ENCODE data around the gene SPON2. TPM values are rescaled to one million over a fixed set of nuclear protein-coding genes. Genes with fewer than 3 reads are reported as not detected.
A peak's percentile ranks its signal among the peaks of the same experiment; 100 is the strongest.

SPON2 gene
- polyA plus RNA-seq, 3 donors from 2014 or later: 603 to 1,685 (median 1,079) TPM

DNA sequence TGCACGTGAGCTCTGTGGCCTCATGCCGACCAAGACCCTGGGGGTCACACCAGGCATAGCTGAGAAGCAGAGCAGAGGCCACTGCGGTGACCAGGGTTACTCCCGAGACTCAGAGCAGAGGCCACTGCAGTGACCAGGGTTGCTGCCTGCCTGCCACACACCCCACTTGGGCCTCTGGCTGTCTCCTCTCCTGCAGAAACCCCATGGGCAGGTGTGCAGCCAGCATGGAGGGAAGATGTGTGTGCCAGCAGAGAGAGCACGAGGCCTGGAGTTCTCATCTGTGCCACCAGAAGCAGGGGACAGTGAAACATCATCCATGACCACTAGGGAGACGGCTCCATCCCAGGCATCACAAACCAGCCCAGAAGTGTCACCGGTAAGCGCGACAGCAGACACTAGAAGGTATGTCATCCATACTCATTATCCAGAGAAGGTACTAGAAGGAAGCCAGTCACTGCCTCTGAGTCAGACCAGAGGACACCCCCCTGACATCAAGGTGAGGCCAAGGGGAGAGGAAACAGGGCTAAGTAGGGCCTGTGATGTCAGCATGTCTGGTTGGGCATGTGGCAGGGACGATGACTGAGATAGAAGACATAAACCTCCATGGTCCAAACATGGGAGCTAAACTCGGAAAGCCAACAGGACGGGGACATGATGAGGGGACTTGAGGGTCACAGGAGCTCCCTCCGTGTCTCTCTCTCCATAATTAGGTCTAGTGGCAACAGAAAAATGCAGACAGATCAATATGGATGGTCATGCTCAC, 24.2 kb upstream of the SPON2 start:
- Mint-ChIP-seq H3K4me3 (peak overlapping the region; percentile 22 to 85 (median 62)), H3K9me3 (no peaks in the 10 kb centered on the region), H3K36me3 (peaks cover 22 to 31% (median 24%) of the 10 kb centered on the region in 3 donors), H3K27me3 (ENCODE audit: low read depth in 3 of 3) (peaks cover 17 to 41% (median 19%) of the 10 kb centered on the region in 3 donors), H3K27ac (peak overlapping the region; percentile 78 to 100 (median 87)), H3K4me1 (peaks cover 66 to 80% of the 10 kb centered on the region in 2 donors)
- DNase-seq: no peak

- Mint-ChIP-seq H3K4me3 (peak overlapping the region in 3 of 5 donors; percentile 45 to 64 (median 58)), H3K9me3 (no peaks in the 10 kb centered on the region), H3K27ac (peak overlapping the region; percentile 78 to 100 (median 87)), H3K36me3 (peaks cover 22 to 34% (median 24%) of the 10 kb centered on the region in 3 donors), H3K4me1 (peaks cover 69 to 80% of the 10 kb centered on the region in 2 donors), H3K27me3 (ENCODE audit: low read depth in 3 of 3) (peaks cover 10 to 34% (median 13%) of the 10 kb centered on the region in 3 donors)
- DNase-seq: no peak
Observed at GRCh38 chr4:1195891-1196401, 23.6 kb upstream of the SPON2 start.

DNA sequence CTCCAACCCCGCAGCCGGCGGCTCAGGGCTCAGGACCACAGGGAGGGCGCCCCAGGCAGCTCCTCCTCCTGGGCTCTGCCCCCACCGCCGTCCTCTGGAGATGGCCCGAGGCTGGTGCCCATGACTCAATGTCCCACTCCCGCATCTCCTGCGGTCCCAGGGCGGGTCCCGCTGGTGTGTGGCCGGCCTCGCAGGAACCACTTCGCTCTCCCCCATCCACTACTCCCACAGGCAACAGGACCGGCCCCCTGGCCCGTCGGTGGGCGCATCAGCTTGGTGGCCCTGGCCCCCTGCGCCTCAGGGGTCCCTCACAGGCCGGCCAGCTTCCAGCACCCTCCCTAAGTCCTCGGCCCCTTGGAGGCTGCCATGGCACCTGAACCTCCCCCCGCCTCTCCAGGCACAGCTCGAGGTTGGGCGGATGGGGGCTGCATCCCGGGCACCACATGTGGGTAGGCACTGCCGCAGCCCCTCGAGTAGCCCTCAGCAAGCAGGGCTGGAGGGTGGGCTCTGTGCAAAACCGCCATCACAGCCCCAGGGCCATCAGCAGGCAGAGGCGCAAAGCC, 22.8 kb upstream of the SPON2 start:
- Mint-ChIP-seq H3K27me3 (ENCODE audit: low read depth in 3 of 3) (peaks cover 2 to 28% (median 11%) of the 10 kb centered on the region in 3 donors), H3K9me3 (no peaks in the 10 kb centered on the region), H3K4me3 (no peak overlapping the region), H3K36me3 (peaks cover 22 to 34% (median 24%) of the 10 kb centered on the region in 3 donors), H3K4me1 (peaks cover 69 to 83% of the 10 kb centered on the region in 2 donors), H3K27ac (no peak overlapping the region)
- DNase-seq: no peak

DNA sequence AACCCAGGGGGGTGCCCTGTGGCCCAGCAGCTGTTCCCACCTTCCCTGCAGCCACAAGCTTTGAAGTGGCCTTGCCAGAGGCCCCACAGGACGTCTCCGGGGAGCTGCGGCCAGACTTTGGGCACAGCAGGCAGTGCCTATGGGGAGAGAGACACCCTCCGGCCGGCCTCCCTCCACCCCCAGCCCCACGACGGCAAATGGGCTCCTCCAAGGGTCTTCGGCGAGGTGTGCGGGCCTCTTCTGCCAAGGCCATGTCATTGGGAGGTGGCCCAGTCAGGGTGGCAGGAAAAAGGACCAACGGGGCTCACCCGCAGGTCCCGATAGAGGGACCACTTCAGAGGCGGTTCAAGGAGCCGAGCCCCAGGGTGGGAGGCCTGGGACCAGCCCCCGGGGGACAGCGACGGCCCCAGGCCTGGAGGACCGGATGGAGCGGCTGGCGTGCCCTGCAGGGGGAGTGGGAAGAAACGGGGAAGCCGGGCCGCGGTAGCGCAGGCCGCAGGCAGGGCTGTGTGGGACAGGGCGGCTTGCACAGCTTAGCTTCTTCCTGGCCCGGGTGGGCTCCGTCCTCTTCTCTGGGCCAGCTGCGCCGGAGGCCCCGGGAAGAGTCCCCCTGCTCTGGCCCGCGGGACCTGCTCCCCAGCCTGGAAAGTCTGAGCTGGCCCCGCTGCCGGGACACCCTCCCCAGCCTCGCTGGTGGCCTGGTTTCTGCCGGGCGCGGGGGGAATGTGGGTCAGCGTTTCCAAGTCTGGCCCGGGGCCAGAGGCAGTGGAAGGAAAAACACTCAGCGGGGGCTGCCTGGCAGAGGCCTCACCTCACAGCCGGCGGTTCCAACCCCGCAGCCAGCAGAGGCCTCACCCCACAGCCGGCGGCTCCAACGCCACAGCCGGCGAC, 21.9 kb upstream of the SPON2 start:
- H3K27me3 Mint-ChIP-seq (ENCODE audit: low read depth in 3 of 3): peaks cover 0 to 21% (median 9%) of the 10 kb centered on the region in 3 donors
- H3K36me3 Mint-ChIP-seq: peaks cover 22 to 34% (median 24%) of the 10 kb centered on the region in 3 donors
- peak overlapping the region in 4 of 6 donors; percentile 28 to 81 (median 66) for H3K27ac Mint-ChIP-seq
- peaks cover 66 to 80% of the 10 kb centered on the region in 2 donors for H3K4me1 Mint-ChIP-seq
- DNase-seq: no peak
- peak overlapping the region in 3 of 5 donors; percentile 27 to 59 (median 29) for H3K4me3 Mint-ChIP-seq
- H3K9me3 Mint-ChIP-seq: no peaks in the 10 kb centered on the region

- H3K4me3 Mint-ChIP-seq: peak overlapping the region in 4 of 5 donors; percentile 58 to 65 (median 59)
- peak overlapping the region; percentile 50 to 92 (median 85) for H3K27ac Mint-ChIP-seq
- no peaks in the 10 kb centered on the region for H3K9me3 Mint-ChIP-seq
- no peak for DNase-seq
- H3K27me3 Mint-ChIP-seq (ENCODE audit: low read depth in 3 of 3): peaks cover 0 to 18% (median 9%) of the 10 kb centered on the region in 3 donors
- peaks cover 21 to 34% (median 25%) of the 10 kb centered on the region in 3 donors for H3K36me3 Mint-ChIP-seq
- H3K4me1 Mint-ChIP-seq: peaks cover 64 to 80% of the 10 kb centered on the region in 2 donors
Observed at GRCh38 chr4:1193206-1194009, 21.0 kb upstream of the SPON2 start.

- no peak for DNase-seq
- peaks cover 16 to 30% (median 21%) of the 10 kb centered on the region in 3 donors for H3K36me3 Mint-ChIP-seq
- peaks cover 62 to 80% of the 10 kb centered on the region in 2 donors for H3K4me1 Mint-ChIP-seq
- H3K27ac Mint-ChIP-seq: peak overlapping the region; percentile 50 to 92 (median 85)
- H3K27me3 Mint-ChIP-seq (ENCODE audit: low read depth in 3 of 3): peaks cover 0 to 18% (median 6%) of the 10 kb centered on the region in 3 donors
- H3K9me3 Mint-ChIP-seq: no peaks in the 10 kb centered on the region
- peak overlapping the region in 4 of 5 donors; percentile 29 to 65 (median 58) for H3K4me3 Mint-ChIP-seq
Observed at GRCh38 chr4:1192493-1193205, 20.3 kb upstream of the SPON2 start.

DNA sequence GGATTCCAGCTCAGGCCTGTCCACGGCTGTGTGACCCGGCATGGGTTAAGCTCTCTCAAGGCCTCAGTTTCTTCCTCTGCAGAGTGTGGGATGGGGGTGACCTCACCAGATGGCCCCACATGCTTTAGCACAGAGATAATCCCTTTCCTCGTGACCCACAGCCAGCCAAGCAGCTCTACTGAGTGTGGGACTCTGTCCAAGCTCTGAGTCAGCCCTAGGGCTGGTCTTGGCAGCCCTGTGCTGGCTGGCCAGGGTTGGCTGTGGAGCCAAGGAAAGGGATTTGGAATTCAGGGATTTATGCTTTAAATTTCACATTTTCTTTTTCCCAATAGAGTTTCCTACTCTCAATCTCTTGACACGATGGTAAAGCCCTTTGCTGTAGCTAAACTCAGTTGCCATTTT, 19.7 kb upstream of the SPON2 start:
- Mint-ChIP-seq H3K4me3 (no peak overlapping the region), H3K36me3 (peaks cover 11 to 29% (median 16%) of the 10 kb centered on the region in 3 donors), H3K4me1 (peaks cover 63 to 80% of the 10 kb centered on the region in 2 donors), H3K9me3 (no peaks in the 10 kb centered on the region), H3K27me3 (ENCODE audit: low read depth in 3 of 3) (peaks cover 0 to 18% (median 6%) of the 10 kb centered on the region in 3 donors), H3K27ac (peak overlapping the region in 5 of 6 donors; percentile 50 to 92 (median 82))
- no peak for DNase-seq

DNA sequence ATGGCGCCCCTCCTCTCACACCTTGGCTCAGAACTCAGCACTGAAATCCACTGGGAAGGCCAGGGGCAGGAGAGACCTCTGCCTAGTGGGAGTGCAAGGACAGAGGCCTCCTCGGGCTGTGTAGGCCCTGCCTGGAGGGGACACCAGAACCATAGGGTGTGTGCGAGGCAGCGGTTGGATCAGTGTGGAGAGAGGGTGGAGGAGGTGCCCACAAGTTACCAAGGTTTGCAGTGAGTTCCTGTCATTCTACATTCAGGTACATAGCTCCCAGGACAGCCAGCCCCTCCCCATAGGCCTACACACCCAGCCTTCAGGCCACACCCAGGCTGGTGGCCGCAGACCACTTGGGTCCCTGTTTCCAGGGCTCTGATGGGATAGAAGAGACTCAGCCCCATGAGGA, 19.2 kb upstream of the SPON2 start:
- Mint-ChIP-seq H3K27ac (peak overlapping the region in 5 of 6 donors; percentile 80 to 92 (median 82)), H3K4me1 (peaks cover 63 to 80% of the 10 kb centered on the region in 2 donors), H3K9me3 (no peaks in the 10 kb centered on the region), H3K36me3 (peaks cover 6 to 25% (median 12%) of the 10 kb centered on the region in 3 donors), H3K4me3 (no peak overlapping the region), H3K27me3 (ENCODE audit: low read depth in 3 of 3) (peaks cover 0 to 16% (median 6%) of the 10 kb centered on the region in 3 donors)
- DNase-seq: no peak

GRCh38 chr4:1187182-1187581, 14.8 kb upstream of the SPON2 start:
- peak overlapping the region; percentile 68 to 87 (median 82) for H3K27ac Mint-ChIP-seq
- peaks cover 0 to 9% (median 0%) of the 10 kb centered on the region in 3 donors for H3K27me3 Mint-ChIP-seq (ENCODE audit: low read depth in 3 of 3)

DNA sequence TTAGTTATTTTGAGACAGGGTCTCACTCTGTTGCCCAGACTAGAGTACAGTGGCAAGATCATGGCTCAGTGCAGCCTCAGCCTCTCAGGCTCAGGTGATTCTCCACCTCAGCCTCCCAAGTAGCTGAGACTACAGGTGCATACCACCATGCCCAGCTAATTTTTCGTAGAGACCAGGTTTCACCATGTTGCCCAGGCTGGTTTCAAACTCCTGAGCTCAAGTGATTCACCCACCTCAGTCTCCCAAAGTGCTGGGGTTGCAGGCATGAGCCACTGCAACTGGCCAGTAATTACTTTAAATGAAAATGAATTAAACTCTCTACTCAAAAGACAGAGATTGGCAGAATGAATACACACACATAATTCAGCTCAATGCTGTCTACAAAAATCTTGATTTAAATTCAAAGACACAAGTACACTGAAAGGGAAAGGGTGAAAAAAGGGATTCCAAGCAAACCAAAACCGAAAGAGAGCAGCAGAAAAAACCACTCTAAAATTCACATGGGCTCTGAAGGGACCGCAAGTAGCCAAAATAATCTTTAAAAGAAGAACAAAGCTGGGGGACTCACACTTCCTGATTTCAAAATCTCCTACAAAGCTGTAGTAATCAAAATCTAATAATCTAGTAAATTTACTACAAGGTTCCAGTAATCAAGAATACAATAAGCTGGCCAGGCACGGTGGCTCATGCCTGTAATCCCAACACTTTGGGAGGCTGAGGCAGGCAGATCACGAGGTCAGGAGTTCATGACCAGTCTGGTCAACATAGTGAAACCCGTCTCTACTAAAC, 11.8 kb upstream of the SPON2 start:
- H3K4me3 Mint-ChIP-seq: peak overlapping the region; percentile 76 to 84 (median 81)
- DNase-seq: peak; percentile 65 to 67 (median 67)
- peaks cover 0 to 7% (median 0%) of the 10 kb centered on the region in 3 donors for H3K27me3 Mint-ChIP-seq (ENCODE audit: low read depth in 3 of 3)
- peak overlapping the region; percentile 88 to 94 (median 90) for H3K27ac Mint-ChIP-seq
- H3K4me1 Mint-ChIP-seq: peaks cover 82 to 96% of the 10 kb centered on the region in 2 donors
- H3K9me3 Mint-ChIP-seq: peaks cover 7 to 24% (median 18%) of the 10 kb centered on the region in 6 donors
- peaks cover 21 to 42% (median 39%) of the 10 kb centered on the region in 3 donors for H3K36me3 Mint-ChIP-seq

More at GRCh38 chr4:1187182-1187581, 14.8 kb upstream of the SPON2 start:
- peaks cover 4 to 22% (median 16%) of the 10 kb centered on the region in 3 donors for H3K36me3 Mint-ChIP-seq
- peak overlapping the region; percentile 16 to 68 (median 46) for H3K4me3 Mint-ChIP-seq
- H3K4me1 Mint-ChIP-seq: peaks cover 76 to 93% of the 10 kb centered on the region in 2 donors
- H3K9me3 Mint-ChIP-seq: peaks cover 0 to 5% (median 3%) of the 10 kb centered on the region in 6 donors
- peak; percentile 78 to 84 (median 81) for DNase-seq

DNA sequence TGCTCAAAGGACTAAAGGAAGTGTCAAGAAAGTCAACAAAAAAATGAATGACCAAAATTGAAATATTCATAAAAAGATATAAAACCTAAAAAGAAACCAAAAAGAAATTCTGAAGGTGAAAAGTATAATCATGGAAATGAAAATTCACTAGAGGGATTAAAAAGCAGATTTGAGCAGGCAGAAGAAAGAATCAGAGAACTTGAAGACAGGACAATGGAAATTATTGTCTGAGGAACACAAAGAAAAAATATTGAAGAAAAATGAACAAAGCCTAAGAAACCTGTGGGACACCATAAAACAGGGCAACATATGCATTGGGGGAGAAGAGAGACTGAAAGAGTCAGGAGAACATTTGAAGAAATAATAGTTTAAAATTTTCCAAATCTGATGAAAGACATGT, 9.9 kb upstream of the SPON2 start:
- DNase-seq: no peak
- Mint-ChIP-seq H3K27ac (peak overlapping the region; percentile 81 to 94 (median 90)), H3K27me3 (ENCODE audit: low read depth in 3 of 3) (peaks cover 4 to 16% (median 6%) of the 10 kb centered on the region in 3 donors), H3K4me1 (peaks cover 86 to 96% of the 10 kb centered on the region in 2 donors), H3K36me3 (peaks cover 18 to 32% (median 30%) of the 10 kb centered on the region in 3 donors), H3K4me3 (peak overlapping the region; percentile 46 to 77 (median 71)), H3K9me3 (peaks cover 7 to 24% (median 18%) of the 10 kb centered on the region in 6 donors)

Data from immature natural killer cell (primary cell).